22Rv1 (cell line): ENCODE measurements around the gene SYMPK.

Experiments used
- ZFX ChIP-seq: fragments of 450-650 bp; IDR thresholded peaks from 2 replicates; pipeline ENCODE4 v1.6.1; 2017; ENCODE audit warnings: antibody characterized with exemption, borderline replicate concordance
- TF ChIP-seq, protein P1 (sequence below): fragments of 450-650 bp; IDR thresholded peaks from 2 replicates; pipeline ENCODE4 v1.5.1; 2017; ENCODE audit warnings: mild to moderate bottlenecking

DNA sequence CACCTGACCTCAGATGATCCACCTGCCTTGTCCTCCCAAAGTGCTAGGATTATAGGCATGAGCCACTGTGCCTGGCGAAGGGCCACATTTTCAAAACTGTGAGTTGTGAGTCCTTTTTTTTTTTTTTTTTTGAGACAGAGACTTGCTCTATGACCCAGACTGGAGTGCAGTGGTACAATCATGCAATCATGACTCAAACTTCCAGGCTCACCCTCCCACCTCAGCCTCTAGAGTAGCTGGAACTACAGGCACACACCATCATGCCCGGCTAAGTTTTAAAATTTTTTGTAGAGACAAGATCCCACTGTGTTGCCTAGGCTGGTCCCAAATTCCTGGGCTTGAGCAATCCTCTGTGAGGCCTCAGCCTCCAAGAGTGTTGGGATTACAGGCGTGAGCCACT lies 43.3 kb upstream of the SYMPK start:
- TF ChIP-seq, protein P1, sequence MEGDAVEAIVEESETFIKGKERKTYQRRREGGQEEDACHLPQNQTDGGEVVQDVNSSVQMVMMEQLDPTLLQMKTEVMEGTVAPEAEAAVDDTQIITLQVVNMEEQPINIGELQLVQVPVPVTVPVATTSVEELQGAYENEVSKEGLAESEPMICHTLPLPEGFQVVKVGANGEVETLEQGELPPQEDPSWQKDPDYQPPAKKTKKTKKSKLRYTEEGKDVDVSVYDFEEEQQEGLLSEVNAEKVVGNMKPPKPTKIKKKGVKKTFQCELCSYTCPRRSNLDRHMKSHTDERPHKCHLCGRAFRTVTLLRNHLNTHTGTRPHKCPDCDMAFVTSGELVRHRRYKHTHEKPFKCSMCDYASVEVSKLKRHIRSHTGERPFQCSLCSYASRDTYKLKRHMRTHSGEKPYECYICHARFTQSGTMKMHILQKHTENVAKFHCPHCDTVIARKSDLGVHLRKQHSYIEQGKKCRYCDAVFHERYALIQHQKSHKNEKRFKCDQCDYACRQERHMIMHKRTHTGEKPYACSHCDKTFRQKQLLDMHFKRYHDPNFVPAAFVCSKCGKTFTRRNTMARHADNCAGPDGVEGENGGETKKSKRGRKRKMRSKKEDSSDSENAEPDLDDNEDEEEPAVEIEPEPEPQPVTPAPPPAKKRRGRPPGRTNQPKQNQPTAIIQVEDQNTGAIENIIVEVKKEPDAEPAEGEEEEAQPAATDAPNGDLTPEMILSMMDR: no peak
- TF ChIP-seq ZFX: no peak
